ENCODE results near the gene STARD7.
"Not testable (repeated sequence)": the region's sequence is repeated elsewhere in the genome, so short reads cannot be mapped to it uniquely, and the experiment has no call there.

Gene STARD7

GRCh38 chr2:96160366-96160765 lies 48.3 kb downstream of the STARD7 start:
- not testable (repeated sequence) for DNase-seq

- DNase-seq = no peak
These were observed 49.4 kb downstream of the STARD7 start for GRCh38 chr2:96159084-96159830.

- no peak for DNase-seq
These were observed 50.1 kb downstream of the STARD7 start for GRCh38 chr2:96158554-96158940.

- no peak for DNase-seq
These were observed 50.7 kb downstream of the STARD7 start for GRCh38 chr2:96157649-96158553.

- no peak for DNase-seq
These were observed 51.5 kb downstream of the STARD7 start for GRCh38 chr2:96156926-96157648.

- DNase-seq = no peak
These were observed 52.4 kb downstream of the STARD7 start for GRCh38 chr2:96156011-96156820.

GRCh38 chr2:96154506-96155380 lies 53.9 kb downstream of the STARD7 start:
- no peak for DNase-seq

- DNase-seq = no peak
These were observed 54.6 kb downstream of the STARD7 start for GRCh38 chr2:96153991-96154431.

GRCh38 chr2:96153291-96153713 lies 55.3 kb downstream of the STARD7 start:
- no peak for DNase-seq

- peak; percentile 73 for DNase-seq
These were observed 56.1 kb downstream of the STARD7 start for GRCh38 chr2:96152304-96153161.

GRCh38 chr2:96151595-96152303 lies 56.9 kb downstream of the STARD7 start:
- no peak for DNase-seq

- no peak for DNase-seq
These were observed 57.6 kb downstream of the STARD7 start for GRCh38 chr2:96150791-96151594.

- DNase-seq = no peak
These were observed 58.5 kb downstream of the STARD7 start for GRCh38 chr2:96150007-96150640.

GRCh38 chr2:96148410-96149217 lies 60.0 kb downstream of the STARD7 start:
- peak; percentile 76 for DNase-seq

- DNase-seq = no peak
These were observed 60.9 kb downstream of the STARD7 start for GRCh38 chr2:96147593-96148201.

GRCh38 chr2:96146881-96147592 lies 61.6 kb downstream of the STARD7 start:
- peak; percentile 7 for DNase-seq
